ENCODE data around the gene PRKCH.

Gene PRKCH

GRCh38 chr14:61532123-61532505 lies 210.7 kb downstream of the PRKCH start:
- DNase-seq (ENCODE audit: low read depth) = no peak

- DNase-seq (ENCODE audit: low read depth) = no peak
Measured at GRCh38 chr14:61532763-61533162, 211.4 kb downstream of the PRKCH start.

GRCh38 chr14:61533513-61534255 lies 212.3 kb downstream of the PRKCH start:
- no peak for DNase-seq (ENCODE audit: low read depth)

- DNase-seq (ENCODE audit: low read depth) = no peak
Measured at GRCh38 chr14:61535032-61535431, 213.7 kb downstream of the PRKCH start.

GRCh38 chr14:61535458-61535857 lies 214.1 kb downstream of the PRKCH start:
- DNase-seq (ENCODE audit: low read depth) = peak; percentile 56

- no peak for DNase-seq (ENCODE audit: low read depth)
Measured at GRCh38 chr14:61536661-61537562, 215.5 kb downstream of the PRKCH start.

- peak; percentile 88 for DNase-seq (ENCODE audit: low read depth)
Measured at GRCh38 chr14:61537563-61538463, 216.4 kb downstream of the PRKCH start.

GRCh38 chr14:61538464-61539022 lies 217.2 kb downstream of the PRKCH start:
- DNase-seq (ENCODE audit: low read depth) = no peak

- DNase-seq (ENCODE audit: low read depth) = no peak
Measured at GRCh38 chr14:61539631-61540030, 218.3 kb downstream of the PRKCH start.

- no peak for DNase-seq (ENCODE audit: low read depth)
Measured at GRCh38 chr14:61540931-61541330, 219.6 kb downstream of the PRKCH start.

GRCh38 chr14:61542848-61543790 lies 221.7 kb downstream of the PRKCH start:
- DNase-seq (ENCODE audit: low read depth) = no peak

- no peak for DNase-seq (ENCODE audit: low read depth)
Measured at GRCh38 chr14:61543946-61544345, 222.6 kb downstream of the PRKCH start.

- DNase-seq (ENCODE audit: low read depth) = no peak
Measured at GRCh38 chr14:61544448-61545330, 223.3 kb downstream of the PRKCH start.

- no peak for DNase-seq (ENCODE audit: low read depth)
Measured at GRCh38 chr14:61545726-61546455, 224.5 kb downstream of the PRKCH start.

- peak; percentile 95 for DNase-seq (ENCODE audit: low read depth)
Measured at GRCh38 chr14:61547186-61548069, 226.0 kb downstream of the PRKCH start.

- peak; percentile 61 for DNase-seq (ENCODE audit: low read depth)
Measured at GRCh38 chr14:61549425-61549824, 228.0 kb downstream of the PRKCH start.

GRCh38 chr14:61551384-61551783 lies 230.0 kb downstream of the PRKCH start:
- DNase-seq (ENCODE audit: low read depth) = no peak

GRCh38 chr14:61552241-61552640 lies 230.9 kb downstream of the PRKCH start:
- DNase-seq (ENCODE audit: low read depth) = no peak
